ENCODE data around the gene ZFHX3.
"Not testable (repeated sequence)": the region's sequence is repeated elsewhere in the genome, so short reads cannot be mapped to it uniquely, and the experiment has no call there.

GRCh38 chr16:73072051-73072450, 24.1 kb upstream of the ZFHX3 start:
- TF ChIP-seq CTCF (IDR thresholded peaks at IDR 0.05; ENCODE audit: low read depth, low read length); EZH2phosphoT487 (IDR thresholded peaks at IDR 0.05; ENCODE audit: low read depth): not testable (repeated sequence)
